HEK293T (cell line): ENCODE measurements around the gene MYO5C.

Experiments used
- BHLHE40 ChIP-seq: fragments of 450-650 bp; IDR thresholded peaks from 2 replicates; pipeline ENCODE4 v1.6.1; 2016; ENCODE audit warnings: mild to moderate bottlenecking, moderate library complexity, borderline replicate concordance
- ELF4 ChIP-seq: fragments of 450-650 bp; IDR thresholded peaks from 2 replicates; pipeline ENCODE4 v1.6.1; 2017; ENCODE audit warnings: antibody characterized with exemption
- FOXM1 ChIP-seq: fragments of 450-650 bp; IDR thresholded peaks from 2 replicates; pipeline ENCODE4 v1.6.1; 2017; ENCODE audit warnings: mild to moderate bottlenecking, borderline replicate concordance
- LEF1 ChIP-seq: fragments of 450-650 bp; IDR thresholded peaks from 2 replicates; pipeline ENCODE4 v1.6.1; 2017; ENCODE audit warnings: mild to moderate bottlenecking, borderline replicate concordance
- SP1 ChIP-seq: fragments of 450-650 bp; IDR thresholded peaks from 2 replicates; pipeline ENCODE4 v1.6.1; 2017
- SUZ12 ChIP-seq: fragments of 450-650 bp; IDR thresholded peaks from 2 replicates; pipeline ENCODE4 v1.6.1; 2016; ENCODE audit warnings: mild to moderate bottlenecking
- ZNF384 ChIP-seq: fragments of 450-650 bp; IDR thresholded peaks from 2 replicates; pipeline ENCODE4 v1.6.1; 2016

DNA sequence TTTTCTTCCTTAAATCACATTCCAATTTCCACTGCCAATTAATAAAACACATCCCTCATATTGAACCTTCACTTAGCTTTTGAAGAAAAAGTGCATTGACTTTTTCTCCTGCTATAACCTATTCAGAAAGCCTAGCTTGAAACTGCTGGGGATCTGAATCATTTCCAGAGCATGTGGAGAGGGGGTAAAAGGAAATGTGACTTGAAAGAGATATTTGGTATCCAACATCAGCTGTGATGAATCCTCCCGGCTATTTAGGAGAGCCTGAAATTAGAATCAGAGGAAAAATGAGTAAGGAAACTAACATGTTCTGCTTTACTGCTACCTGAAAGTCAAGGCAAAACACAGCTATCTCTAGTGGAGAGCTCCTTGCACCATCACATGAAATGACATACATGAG, 101.8 kb downstream of the MYO5C start:
- TF ChIP-seq BHLHE40 (no peak), SUZ12 (no peak), FOXM1 (no peak), ELF4 (no peak), SP1 (no peak), LEF1 (no peak), ZNF384 (no peak)
